Omental fat pad (tissue), 4 donors: ENCODE measurements around the gene FZR1. TPM values are rescaled to one million over a fixed set of nuclear protein-coding genes. Genes with fewer than 3 reads are reported as not detected.
A peak's percentile ranks its signal among the peaks of the same experiment; 100 is the strongest.

Source experiments
- ATAC-seq: fragments of 150-250 bp; one replicate; pipeline ENCODE4 v1.9.1; 2016; ENCODE audit warnings: mild to moderate bottlenecking, moderate library complexity; ENCODE audit not compliant: low FRiP score
- DNase-seq: peaks from one replicate; pipeline ENCODE4 v3.0.0-alpha.2; 2019; ENCODE audit warnings: low spot score
- total RNA-seq, 4 donors: library from RNA; depleted of rRNA; stranded (reverse); fragments of >200 nt; gene quantifications; one replicate each; pipeline ENCODE4 v1.1.0, GENCODE V29; 2016
- TF ChIP-seq, protein P1 (sequence below), 3 donors: fragments of 450-650 bp; IDR thresholded peaks; one replicate each; pipeline ENCODE4 v1.5.1; 2016 to 2017; ENCODE audit warnings: antibody characterized with exemption in 3 of 3, mild to moderate bottlenecking in 3 of 3, moderate library complexity in 2 of 3

The FZR1 gene
- total RNA-seq, 4 donors from 2014 or later = 10.0 to 33.1 (median 15.3) TPM

DNA sequence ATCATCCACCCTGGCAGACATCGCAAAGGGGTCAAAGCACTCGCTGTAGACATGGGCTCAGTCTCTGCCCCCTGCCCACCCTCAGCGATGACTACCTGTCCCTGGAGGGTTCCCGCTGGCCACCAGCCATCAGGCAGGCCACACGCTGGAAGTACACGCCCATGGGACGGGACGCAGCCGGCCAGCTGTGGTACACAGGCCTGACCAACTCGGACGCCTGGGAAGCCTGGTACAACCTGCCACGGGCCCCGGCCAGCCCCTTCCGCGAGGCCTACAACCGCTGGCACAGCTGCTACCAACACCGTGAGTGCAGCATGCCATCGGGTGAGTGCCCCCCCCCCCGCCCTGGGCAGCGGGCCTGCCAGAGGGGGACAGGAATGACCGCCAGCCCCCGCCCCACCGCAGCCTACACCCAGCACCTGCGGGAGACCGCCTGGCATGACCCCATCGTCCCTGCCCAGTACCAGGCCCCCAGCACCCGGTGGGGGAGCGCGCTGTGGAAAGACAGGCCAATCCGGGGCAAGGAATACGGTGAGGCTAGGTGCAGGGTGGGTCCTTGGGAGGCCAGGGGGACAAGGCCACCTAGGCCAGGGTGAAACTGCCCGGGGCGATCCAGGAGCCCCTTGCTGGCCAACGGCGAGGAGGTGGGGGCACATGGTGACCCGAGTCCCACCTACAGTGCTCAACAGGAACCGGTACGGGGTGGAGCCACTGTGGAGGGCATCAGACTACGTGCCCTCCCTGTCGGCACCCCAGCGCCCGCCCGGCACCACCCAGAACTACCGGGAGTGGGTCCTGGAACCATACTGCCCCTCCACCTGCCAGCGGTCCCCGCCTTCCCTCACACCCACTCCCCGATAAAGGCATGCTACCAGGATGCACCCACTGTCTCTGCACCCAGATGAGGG lies 37.3 kb downstream of the FZR1 start:
- DNase-seq (no peak), ATAC-seq (no peak)
- TF ChIP-seq, protein P1, sequence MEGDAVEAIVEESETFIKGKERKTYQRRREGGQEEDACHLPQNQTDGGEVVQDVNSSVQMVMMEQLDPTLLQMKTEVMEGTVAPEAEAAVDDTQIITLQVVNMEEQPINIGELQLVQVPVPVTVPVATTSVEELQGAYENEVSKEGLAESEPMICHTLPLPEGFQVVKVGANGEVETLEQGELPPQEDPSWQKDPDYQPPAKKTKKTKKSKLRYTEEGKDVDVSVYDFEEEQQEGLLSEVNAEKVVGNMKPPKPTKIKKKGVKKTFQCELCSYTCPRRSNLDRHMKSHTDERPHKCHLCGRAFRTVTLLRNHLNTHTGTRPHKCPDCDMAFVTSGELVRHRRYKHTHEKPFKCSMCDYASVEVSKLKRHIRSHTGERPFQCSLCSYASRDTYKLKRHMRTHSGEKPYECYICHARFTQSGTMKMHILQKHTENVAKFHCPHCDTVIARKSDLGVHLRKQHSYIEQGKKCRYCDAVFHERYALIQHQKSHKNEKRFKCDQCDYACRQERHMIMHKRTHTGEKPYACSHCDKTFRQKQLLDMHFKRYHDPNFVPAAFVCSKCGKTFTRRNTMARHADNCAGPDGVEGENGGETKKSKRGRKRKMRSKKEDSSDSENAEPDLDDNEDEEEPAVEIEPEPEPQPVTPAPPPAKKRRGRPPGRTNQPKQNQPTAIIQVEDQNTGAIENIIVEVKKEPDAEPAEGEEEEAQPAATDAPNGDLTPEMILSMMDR (IDR thresholded peaks at IDR 0.05) = no peak

DNA sequence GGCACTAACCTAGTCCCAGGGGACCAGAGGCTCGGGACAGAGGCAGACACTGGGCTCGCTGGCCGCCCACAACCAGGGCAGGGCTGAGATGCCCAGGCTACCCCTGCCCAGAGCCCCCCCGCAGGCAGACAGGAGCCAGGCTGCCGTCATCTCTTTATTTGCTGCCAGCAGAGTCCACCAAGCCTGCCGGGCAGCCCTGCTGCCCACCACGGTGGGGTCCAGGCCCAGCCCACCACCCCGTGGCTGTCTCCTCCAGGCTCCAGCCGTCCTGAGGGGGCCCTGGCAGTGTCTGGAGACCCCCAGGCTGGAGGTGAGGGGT lies 37.9 kb downstream of the FZR1 start:
- ATAC-seq (no peak), DNase-seq (no peak)
- TF ChIP-seq, protein P1 (IDR thresholded peaks at IDR 0.05) = no peak

- ATAC-seq (no peak), DNase-seq (peak; percentile 87)
- TF ChIP-seq, protein P1 (IDR thresholded peaks at IDR 0.05) = peak in 1 of 3 donors; percentile 47
Measured at GRCh38 chr19:3544742-3545668, 38.9 kb downstream of the FZR1 start.

GRCh38 chr19:3545669-3546034 lies 39.5 kb downstream of the FZR1 start:
- TF ChIP-seq, protein P1 (IDR thresholded peaks at IDR 0.05) = no peak
- DNase-seq (no peak), ATAC-seq (no peak)

GRCh38 chr19:3546119-3546518 lies 40.0 kb downstream of the FZR1 start:
- TF ChIP-seq, protein P1 (IDR thresholded peaks at IDR 0.05) = no peak
- no peak for ATAC-seq
- DNase-seq = no peak

DNA sequence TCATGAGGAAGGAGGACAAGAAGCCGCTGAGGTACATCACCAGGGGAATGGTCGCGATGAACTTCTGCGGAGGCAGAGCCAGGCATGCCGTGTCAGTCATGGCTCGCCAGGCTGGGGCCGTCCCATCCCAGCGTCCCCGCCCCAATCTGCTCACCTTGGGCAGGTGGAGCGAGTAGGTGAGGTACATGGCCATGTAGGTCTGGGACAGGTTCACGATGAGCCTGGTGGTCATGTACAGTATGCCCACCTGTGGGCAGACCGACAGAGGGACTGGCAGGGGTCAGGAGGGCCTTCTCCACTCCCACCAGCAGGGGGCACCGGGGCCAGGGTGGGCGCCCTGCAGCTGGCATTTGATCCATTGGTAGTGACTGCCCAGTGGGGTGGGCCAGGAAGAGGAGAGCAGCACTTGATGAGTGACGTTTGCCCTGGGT lies 41.2 kb downstream of the FZR1 start:
- ATAC-seq (no peak), DNase-seq (no peak)
- TF ChIP-seq, protein P1 (IDR thresholded peaks at IDR 0.05) = no peak
